Fibroblast of the aortic adventitia (primary cell): ENCODE measurements around the gene ADAR. TPM values are rescaled to one million over a fixed set of nuclear protein-coding genes. Genes with fewer than 3 reads are reported as not detected.

Experiments used
- DNase-seq: peaks from one replicate; pipeline ENCODE4 v3.0.0-alpha.2; 2010; ENCODE audit warnings: low read depth
- H3K4me3 ChIP-seq: 2 replicates; pipeline ENCODE4 v1.5.1; 2011; ENCODE audit warnings: low read depth, mild to moderate bottlenecking, control low read depth, low read length, moderate library complexity
- CTCF ChIP-seq: IDR thresholded peaks from 2 replicates; pipeline ENCODE4 v1.5.1; 2011; ENCODE audit warnings: mild to moderate bottlenecking, low read length, control low read depth, inconsistent platforms; ENCODE audit not compliant: insufficient read depth
- total RNA-seq: library from RNA; depleted of rRNA; stranded (reverse); fragments of >200 nt; gene quantifications from 2 replicates; pipeline ENCODE4 v1.2.3, GENCODE V29; 2012; ENCODE audit warnings: low replicate concordance

The ADAR gene
- total RNA-seq, 1 donor: 114 TPM

- no peak overlapping the region for H3K4me3 ChIP-seq
- TF ChIP-seq CTCF: no peak
- no peak for DNase-seq
Observed at GRCh38 chr1:154551474-154551873, 56.5 kb downstream of the ADAR start.

- H3K4me3 ChIP-seq: no peak overlapping the region
- no peak for TF ChIP-seq CTCF
- no peak for DNase-seq
Observed at GRCh38 chr1:154550657-154551056, 57.3 kb downstream of the ADAR start.

- TF ChIP-seq CTCF: no peak
- no peak for DNase-seq
- H3K4me3 ChIP-seq: no peak overlapping the region
Observed at GRCh38 chr1:154550070-154550469, 57.9 kb downstream of the ADAR start.

GRCh38 chr1:154549202-154549770, 58.7 kb downstream of the ADAR start:
- H3K4me3 ChIP-seq: no peak overlapping the region
- TF ChIP-seq CTCF: no peak
- no peak for DNase-seq

- no peak overlapping the region for H3K4me3 ChIP-seq
- DNase-seq: no peak
Observed at GRCh38 chr1:154548028-154548427, 60.0 kb downstream of the ADAR start.

GRCh38 chr1:154547105-154547732, 60.8 kb downstream of the ADAR start:
- TF ChIP-seq CTCF: no peak
- H3K4me3 ChIP-seq: no peak overlapping the region
- no peak for DNase-seq

More at GRCh38 chr1:154548028-154548427, 60.0 kb downstream of the ADAR start:
- no peak for TF ChIP-seq CTCF
